Erythroblast (primary cell): ENCODE results near the gene TMED5.

Source experiments
- GATA1 ChIP-seq: IDR thresholded peaks from 2 replicates; pipeline ENCODE4 v1.6.1; 2011; ENCODE audit warnings: low read depth, mild to moderate bottlenecking, control low read depth, low read length, moderate library complexity
- POLR2A ChIP-seq: IDR thresholded peaks from 2 replicates; pipeline ENCODE4 v1.6.1; 2011; ENCODE audit warnings: mild to moderate bottlenecking, low read length

DNA sequence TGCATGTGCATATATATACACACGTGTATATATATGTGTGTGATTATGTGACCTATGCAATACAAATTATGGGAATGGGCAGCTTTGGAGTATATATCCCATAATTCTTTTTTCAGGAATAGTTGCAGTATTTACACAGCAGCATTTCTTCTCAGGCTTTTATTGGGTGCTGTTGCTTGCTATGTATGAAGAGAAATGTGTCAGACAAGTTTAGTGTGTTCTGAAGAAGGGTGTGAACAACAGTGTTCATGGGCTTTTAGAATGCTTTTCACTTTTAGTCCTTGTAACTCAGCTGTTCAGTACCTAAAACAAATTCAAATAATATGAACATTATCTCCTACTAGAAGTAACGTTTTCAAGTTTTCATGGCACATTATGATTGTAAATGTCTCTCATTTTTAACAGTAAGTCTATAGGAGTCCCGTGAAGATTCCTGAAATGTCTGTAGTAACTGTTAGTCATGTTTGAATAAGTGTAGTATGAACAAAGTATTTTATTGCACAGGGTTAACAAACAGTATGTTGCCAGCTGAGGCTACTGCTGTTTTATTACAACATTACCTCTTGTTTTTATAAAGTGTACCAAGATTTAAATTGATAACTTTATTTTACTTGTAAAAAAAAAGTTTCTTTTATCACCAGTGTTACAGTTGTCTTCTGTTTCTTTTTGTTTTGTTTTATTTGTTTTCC is 42.5 kb downstream of the TMED5 start:
- TF ChIP-seq GATA1, result no peak
- TF ChIP-seq POLR2A, result no peak
